DMS114 treated with DMSO at 0.1 percent for 48 hours (cell line): Measurements from ENCODE around the gene TACC2.
"Not testable (repeated sequence)": the region's sequence is repeated elsewhere in the genome, so short reads cannot be mapped to it uniquely, and the experiment has no call there.

Source experiments
- DNase-seq: peaks from one replicate; lab custom pipeline; 2025; ENCODE audit not compliant: unreplicated experiment; lab: John Stamatoyannopoulos, UW

TACC2 gene

DNA sequence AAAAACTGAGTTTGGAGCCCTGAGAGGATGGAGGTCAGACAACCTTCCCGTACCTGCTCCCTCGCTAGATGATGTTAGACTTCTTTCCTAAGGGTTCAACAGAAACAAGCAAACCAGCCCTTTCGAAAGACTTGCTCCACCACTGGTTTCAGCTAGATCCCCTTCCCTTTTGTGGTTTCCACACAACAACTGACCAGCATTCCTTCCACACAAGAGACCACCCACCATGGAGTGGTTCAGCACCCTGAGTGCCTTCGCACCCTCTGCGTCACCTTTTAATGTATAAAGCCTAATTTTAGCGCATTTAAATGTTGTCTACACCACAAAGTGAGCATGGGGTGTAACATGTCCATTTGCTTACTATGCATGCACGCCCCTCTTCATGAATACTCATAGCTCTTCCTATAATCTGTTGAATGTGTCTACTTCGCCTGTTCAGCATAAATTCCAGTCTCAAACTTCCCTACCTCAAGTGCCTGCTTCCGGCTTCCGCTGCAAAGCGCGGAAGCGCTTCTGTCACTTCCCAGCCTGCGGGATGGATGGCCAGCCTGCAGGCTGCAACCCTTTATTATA, 69.0 kb downstream of the TACC2 start:
- DNase-seq, result no peak

- DNase-seq, result no peak
Measured at GRCh38 chr10:122060250-122060649, 71.3 kb downstream of the TACC2 start.

DNA sequence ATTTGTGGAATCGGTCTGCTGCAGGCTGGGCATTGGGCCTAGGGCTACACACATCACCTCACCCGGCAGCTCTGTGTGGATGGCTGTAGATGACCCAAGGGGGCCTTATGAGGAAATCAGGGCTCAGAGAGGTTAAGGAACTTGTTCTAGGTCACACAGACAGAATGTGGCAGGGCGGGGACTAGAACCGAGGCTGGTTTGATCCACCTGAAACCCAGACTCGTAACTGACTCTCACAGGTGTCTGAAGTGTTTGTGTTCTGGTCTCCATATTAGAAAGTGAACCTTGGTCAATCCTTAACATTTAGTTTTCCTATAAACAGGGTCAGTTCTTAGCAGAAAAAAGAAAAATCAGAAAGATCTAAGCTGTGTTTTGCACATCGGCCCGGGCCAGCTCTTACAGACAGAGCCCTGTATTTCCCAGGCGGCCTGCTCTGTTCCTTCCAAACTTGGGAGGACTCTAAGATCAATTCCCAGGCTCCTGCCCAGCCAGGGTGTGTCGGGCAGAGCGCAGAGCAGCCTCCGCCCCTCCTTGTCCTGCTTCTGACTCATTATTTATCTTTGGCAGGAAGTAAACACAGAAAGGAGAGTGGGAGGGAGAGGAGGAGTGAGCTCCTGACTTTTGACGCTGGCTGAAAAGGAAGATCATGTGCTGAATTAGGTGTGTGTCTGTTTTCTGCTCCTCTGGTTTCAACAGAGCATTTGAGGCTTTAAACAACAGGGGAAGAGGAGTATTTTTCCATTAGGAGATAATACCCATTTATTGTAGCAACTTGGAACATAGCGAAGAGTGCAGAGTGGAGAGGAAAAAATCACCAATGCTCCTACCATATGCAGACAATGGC, 74.1 kb downstream of the TACC2 start:
- DNase-seq, result no peak

GRCh38 chr10:122066337-122066939, 77.5 kb downstream of the TACC2 start:
- not testable (repeated sequence) for DNase-seq

DNA sequence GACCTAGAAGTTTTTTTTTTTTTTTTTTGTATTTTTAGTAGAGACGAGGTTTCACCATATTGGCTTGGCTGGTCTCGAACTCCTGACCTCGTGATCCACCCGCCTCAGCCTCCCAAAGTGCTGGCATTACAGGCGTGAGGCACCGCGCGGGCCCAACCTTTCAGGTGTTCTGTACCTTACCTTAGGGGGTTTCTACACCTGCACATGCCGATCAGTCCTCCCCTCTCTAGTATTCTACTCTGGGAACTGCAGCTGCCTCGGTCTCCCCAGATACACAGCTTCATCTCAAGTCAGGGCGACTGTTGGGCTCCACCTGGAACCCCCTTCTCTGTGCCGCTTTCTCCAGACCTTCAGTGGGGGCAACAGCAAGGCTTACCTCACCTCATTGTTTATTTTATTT, 79.9 kb downstream of the TACC2 start:
- no peak for DNase-seq

- DNase-seq, result no peak
Measured at GRCh38 chr10:122072491-122072890, 83.5 kb downstream of the TACC2 start.

DNA sequence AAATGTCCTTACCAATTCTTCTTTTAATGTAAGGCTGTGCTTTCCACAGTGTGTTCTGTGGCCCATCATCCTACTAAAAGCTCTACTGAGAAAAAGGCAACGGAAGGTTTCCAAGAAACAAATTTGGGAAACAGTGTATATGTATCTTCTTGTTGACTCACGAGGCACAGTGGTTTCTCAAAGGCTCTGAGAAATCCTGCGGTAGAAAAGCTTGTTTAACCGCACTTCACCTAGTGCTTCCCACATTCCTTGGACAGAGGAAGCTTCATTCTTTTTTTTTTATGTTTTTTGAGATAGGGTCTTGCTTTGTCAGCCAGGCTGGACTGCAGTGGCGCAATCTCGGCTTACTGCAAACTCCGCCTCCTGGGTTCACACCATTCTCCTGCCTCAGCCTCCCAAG, 84.5 kb downstream of the TACC2 start:
- DNase-seq, result no peak

DNA sequence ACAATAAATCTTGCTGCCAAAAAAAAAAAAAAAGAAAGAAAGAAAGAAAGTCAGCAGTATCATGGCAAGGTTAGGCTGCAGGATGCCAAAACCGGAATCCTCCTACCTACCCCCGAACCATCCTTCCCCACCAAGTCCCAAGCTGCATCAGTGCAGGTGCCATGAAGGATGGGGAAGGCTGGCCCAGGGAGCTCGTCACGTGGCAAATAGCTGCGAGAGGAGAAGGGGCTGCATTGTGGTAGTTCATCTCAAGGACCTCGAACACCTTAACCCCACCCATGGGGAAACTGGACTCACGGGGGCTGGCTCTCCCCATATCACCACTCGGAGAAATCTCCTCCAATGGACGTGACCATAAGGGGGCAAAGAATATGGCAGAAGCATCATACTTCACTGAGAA, 86.2 kb downstream of the TACC2 start:
- no peak for DNase-seq

DNA sequence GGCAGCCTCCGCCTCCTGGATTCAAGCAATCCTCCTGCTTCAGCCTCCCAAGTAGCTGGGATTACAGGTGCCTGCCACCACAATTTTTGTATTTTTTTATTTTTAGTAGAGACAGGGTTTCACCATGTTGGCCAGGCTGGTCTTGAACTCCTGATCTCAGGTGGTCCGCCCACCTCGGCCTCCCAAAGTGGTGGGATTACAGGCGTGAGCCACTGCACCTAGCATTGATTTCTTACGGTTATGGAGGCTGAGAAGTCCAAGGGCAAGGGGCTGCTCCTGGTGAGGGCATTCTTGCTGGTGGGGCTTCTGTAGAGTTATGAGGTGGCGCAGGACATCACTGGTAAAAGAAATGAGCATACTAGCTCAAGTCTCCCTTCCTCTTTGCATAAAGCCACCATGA, 86.9 kb downstream of the TACC2 start:
- DNase-seq, result not testable (repeated sequence)

DNA sequence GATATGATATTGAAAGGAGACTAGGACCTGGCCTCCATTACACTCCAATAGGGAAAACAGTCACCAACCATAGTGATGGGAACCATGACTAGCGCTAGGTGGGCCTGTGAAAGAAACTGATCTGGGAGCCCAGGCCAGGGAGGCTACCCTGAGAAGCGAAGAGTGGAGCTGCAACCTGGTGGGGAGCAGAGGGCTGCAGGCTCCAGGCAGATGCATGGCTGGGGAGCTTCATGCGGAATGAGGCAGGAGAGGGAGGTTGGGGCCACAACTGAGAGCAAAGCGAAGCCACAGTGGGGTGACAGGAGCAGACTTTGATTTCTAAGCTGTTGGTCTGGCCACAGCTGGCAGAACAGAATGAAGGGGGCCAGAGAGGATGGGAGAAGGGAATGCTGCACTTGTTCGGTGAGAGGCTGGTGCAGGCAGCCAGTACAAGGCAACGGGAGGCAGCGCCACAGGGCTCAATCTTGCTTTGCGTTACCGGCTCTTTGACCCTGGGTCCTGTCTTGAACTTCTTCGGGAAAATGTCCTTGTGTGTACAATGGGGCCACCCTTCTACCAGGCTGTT, 88.4 kb downstream of the TACC2 start:
- DNase-seq, result no peak

DNA sequence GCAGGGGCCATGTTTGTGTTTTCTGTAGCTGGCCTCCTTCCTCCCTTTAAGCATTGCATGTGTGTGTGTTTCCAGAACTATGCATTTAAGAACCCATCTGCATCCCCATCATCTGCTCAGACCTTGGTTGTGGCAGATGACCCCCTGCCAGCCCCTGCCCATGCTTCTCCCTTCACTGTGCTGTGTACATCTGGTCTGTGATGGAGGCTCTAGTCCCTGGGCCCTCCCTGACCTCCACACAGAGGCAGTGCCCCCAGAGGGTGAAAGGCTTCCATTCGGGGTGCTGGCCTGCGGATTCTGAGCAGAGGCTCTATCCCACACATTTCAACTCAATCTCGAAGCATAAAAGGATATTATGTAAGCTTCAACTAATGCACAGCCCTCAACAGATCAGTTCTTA, 89.4 kb downstream of the TACC2 start:
- no peak for DNase-seq

- DNase-seq, result no peak
Measured at GRCh38 chr10:122078965-122079795, 90.2 kb downstream of the TACC2 start.

GRCh38 chr10:122082616-122083477, 93.9 kb downstream of the TACC2 start:
- DNase-seq, result no peak

DNA sequence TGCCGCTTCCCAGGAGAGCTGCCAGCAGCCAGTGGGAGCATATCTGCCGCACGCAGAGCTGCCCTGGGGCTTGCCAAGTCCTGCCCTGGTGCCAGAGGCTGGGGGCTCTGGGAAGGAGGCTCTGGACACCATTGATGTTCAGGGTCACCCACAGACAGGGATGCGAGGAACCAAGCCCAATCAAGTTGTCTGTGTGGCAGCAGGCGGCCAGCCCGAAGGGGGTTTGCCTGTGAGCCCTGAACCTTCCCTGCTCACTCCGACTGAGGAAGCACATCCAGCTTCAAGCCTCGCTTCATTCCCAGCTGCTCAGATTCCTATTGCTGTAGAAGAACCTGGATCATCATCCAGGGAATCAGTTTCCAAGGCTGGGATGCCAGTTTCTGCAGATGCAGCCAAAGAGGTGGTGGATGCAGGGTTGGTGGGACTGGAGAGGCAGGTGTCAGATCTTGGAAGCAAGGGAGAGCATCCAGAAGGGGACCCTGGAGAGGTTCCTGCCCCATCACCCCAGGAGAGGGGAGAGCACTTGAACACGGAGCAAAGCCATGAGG, 94.6 kb downstream of the TACC2 start:
- DNase-seq, result no peak

DNA sequence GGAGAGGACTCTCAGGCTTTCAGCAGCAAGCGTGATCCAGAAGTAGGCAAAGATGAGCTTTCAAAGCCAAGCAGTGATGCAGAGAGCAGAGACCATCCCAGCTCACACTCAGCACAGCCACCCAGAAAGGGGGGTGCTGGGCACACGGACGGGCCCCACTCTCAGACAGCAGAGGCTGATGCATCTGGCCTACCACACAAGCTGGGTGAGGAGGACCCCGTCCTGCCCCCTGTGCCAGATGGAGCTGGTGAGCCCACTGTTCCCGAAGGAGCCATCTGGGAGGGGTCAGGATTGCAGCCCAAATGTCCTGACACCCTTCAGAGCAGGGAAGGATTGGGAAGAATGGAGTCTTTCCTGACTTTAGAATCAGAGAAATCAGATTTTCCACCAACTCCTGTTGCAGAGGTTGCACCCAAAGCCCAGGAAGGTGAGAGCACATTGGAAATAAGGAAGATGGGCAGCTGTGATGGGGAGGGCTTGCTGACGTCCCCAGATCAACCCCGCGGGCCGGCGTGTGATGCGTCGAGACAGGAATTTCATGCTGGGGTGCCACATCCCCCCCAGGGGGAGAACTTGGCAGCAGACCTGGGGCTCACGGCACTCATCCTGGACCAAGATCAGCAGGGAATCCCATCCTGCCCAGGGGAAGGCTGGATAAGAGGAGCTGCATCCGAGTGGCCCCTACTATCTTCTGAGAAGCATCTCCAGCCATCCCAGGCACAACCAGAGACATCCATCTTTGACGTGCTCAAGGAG, 95.5 kb downstream of the TACC2 start:
- DNase-seq, result no peak

- DNase-seq, result no peak
Measured at GRCh38 chr10:122085423-122085911, 96.5 kb downstream of the TACC2 start.

DNA sequence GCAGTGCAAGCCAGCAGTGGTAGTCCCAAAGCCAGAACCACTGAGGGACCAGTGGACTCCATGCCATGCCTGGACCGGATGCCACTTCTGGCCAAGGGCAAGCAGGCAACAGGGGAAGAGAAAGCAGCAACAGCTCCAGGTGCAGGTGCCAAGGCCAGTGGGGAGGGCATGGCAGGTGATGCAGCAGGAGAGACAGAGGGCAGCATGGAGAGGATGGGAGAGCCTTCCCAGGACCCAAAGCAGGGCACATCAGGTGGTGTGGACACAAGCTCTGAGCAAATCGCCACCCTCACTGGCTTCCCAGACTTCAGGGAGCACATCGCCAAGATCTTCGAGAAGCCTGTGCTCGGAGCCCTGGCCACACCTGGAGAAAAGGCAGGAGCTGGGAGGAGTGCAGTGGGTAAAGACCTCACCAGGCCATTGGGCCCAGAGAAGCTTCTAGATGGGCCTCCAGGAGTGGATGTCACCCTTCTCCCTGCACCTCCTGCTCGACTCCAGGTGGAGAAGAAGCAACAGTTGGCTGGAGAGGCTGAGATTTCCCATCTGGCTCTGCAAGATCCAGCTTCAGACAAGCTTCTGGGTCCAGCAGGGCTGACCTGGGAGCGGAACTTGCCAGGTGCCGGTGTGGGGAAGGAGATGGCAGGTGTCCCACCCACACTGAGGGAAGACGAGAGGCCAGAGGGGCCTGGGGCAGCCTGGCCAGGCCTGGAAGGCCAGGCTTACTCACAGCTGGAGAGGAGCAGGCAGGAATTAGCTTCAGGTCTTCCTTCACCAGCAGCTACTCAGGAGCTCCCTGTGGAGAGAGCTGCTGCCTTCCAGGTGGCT, 97.7 kb downstream of the TACC2 start:
- no peak for DNase-seq

DNA sequence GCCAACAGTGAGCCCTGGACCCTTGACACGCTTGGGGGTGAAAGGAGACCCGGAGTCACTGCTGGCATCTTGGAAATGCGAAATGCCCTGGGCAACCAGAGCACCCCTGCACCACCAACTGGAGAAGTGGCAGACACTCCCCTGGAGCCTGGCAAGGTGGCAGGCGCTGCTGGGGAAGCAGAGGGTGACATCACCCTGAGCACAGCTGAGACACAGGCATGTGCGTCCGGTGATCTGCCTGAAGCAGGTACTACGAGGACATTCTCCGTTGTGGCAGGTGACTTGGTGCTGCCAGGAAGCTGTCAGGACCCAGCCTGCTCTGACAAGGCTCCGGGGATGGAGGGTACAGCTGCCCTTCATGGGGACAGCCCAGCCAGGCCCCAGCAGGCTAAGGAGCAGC, 98.5 kb downstream of the TACC2 start:
- DNase-seq, result no peak
